ENCODE measurements around the gene DNMBP.

- TF ChIP-seq RCOR1 (IDR thresholded peaks at IDR 0.05; ENCODE audit: low read depth, low read length) (no peak), CTCF (IDR thresholded peaks at IDR 0.05) (no peak), NFE2L2 (conservative IDR thresholded peaks at IDR 0.05; ENCODE audit: low read length) (no peak), POLR2AphosphoS2 (conservative IDR thresholded peaks at IDR 0.05; ENCODE audit: low read length) (no peak), POLR2A (IDR thresholded peaks at IDR 0.05; ENCODE audit: low read length) (no peak), CHD2 (IDR thresholded peaks at IDR 0.05; ENCODE audit: low read length, partially characterized antibody) (no peak), KDM5A (IDR thresholded peaks at IDR 0.05) (no peak), RFX5 (IDR thresholded peaks at IDR 0.05) (no peak)
These were observed 103.8 kb downstream of the DNMBP start for GRCh38 chr10:99905971-99906370.
